ENCODE results near the gene ETV5. TPM values are rescaled to one million over a fixed set of nuclear protein-coding genes. Genes with fewer than 3 reads are reported as not detected.

The ETV5 gene
- total RNA-seq, 1 donor from 2014 or later, result 29.7 TPM

- Mint-ChIP-seq H3K9me3 (no peaks in the 10 kb centered on the region), H3K27ac (no peak overlapping the region), H3K4me1 (peaks cover 46% of the 10 kb centered on the region), H3K27me3 (ENCODE audit: low read depth) (peaks cover 18% of the 10 kb centered on the region), H3K4me3 (no peak overlapping the region), H3K36me3 (no peaks in the 10 kb centered on the region)
- no peak for DNase-seq (ENCODE audit: low spot score in 2 of 2, unreplicated experiment in 2 of 2)
- no peak for TF ChIP-seq CTCF (IDR thresholded peaks at IDR 0.05; ENCODE audit: unreplicated experiment)
Measured at GRCh38 chr3:186094696-186095425, 14.0 kb downstream of the ETV5 start.

GRCh38 chr3:186094271-186094670 is 14.6 kb downstream of the ETV5 start:
- Mint-ChIP-seq H3K27me3 (ENCODE audit: low read depth) (peaks cover 14% of the 10 kb centered on the region), H3K27ac (no peak overlapping the region), H3K4me3 (no peak overlapping the region), H3K4me1 (peaks cover 41% of the 10 kb centered on the region), H3K9me3 (no peaks in the 10 kb centered on the region), H3K36me3 (no peaks in the 10 kb centered on the region)
- DNase-seq (ENCODE audit: low spot score in 2 of 2, unreplicated experiment in 2 of 2), result no peak
- TF ChIP-seq CTCF (IDR thresholded peaks at IDR 0.05; ENCODE audit: unreplicated experiment), result no peak

- Mint-ChIP-seq H3K36me3 (no peaks in the 10 kb centered on the region), H3K27me3 (ENCODE audit: low read depth) (peaks cover 6% of the 10 kb centered on the region), H3K4me1 (peaks cover 32% of the 10 kb centered on the region), H3K4me3 (no peak overlapping the region), H3K9me3 (no peaks in the 10 kb centered on the region), H3K27ac (no peak overlapping the region)
- no peak for DNase-seq (ENCODE audit: low spot score in 2 of 2, unreplicated experiment in 2 of 2)
- TF ChIP-seq CTCF (IDR thresholded peaks at IDR 0.05; ENCODE audit: unreplicated experiment), result no peak
Measured at GRCh38 chr3:186093271-186093900, 15.5 kb downstream of the ETV5 start.

GRCh38 chr3:186092360-186093070 is 16.4 kb downstream of the ETV5 start:
- H3K36me3 Mint-ChIP-seq, result no peaks in the 10 kb centered on the region
- H3K27me3 Mint-ChIP-seq (ENCODE audit: low read depth), result peaks cover 1% of the 10 kb centered on the region
- H3K4me1 Mint-ChIP-seq, result peaks cover 23% of the 10 kb centered on the region
- TF ChIP-seq CTCF (IDR thresholded peaks at IDR 0.05; ENCODE audit: unreplicated experiment), result no peak
- DNase-seq (ENCODE audit: low spot score in 2 of 2, unreplicated experiment in 2 of 2), result no peak
- no peak overlapping the region for H3K27ac Mint-ChIP-seq
- no peaks in the 10 kb centered on the region for H3K9me3 Mint-ChIP-seq
- no peak overlapping the region for H3K4me3 Mint-ChIP-seq

GRCh38 chr3:186090901-186091300 is 18.0 kb downstream of the ETV5 start:
- Mint-ChIP-seq H3K27ac (no peak overlapping the region), H3K27me3 (ENCODE audit: low read depth) (no peaks in the 10 kb centered on the region), H3K4me1 (peaks cover 8% of the 10 kb centered on the region), H3K36me3 (peaks cover 11% of the 10 kb centered on the region), H3K4me3 (no peak overlapping the region), H3K9me3 (peaks cover 6% of the 10 kb centered on the region)
- DNase-seq (ENCODE audit: low spot score in 2 of 2, unreplicated experiment in 2 of 2), result no peak
- TF ChIP-seq CTCF (IDR thresholded peaks at IDR 0.05; ENCODE audit: unreplicated experiment), result no peak

Measured in mesothelial cell of epicardium (in vitro differentiated cells).